OCI-LY1 (cell line): ENCODE measurements around the gene SMPD3.

Source experiments
- CTCF ChIP-seq: fragments of 200-600 bp; sonication (generic), shearing (Covaris generic); IDR thresholded peaks from 2 replicates; pipeline ENCODE4 v1.5.1; 2017; ENCODE audit warnings: mild to moderate bottlenecking, antibody characterized with exemption, low read length, moderate library complexity, mixed read lengths
- EZH2 ChIP-seq: fragments of 200-600 bp; sonication (generic), shearing (Covaris generic); IDR thresholded peaks from 2 replicates; pipeline ENCODE4 v1.8.0; 2017; ENCODE audit warnings: borderline replicate concordance, mixed run types, mild to moderate bottlenecking, antibody characterized with exemption, low read length, moderate library complexity, mixed read lengths

GRCh38 chr16:68380348-68380670, 68.0 kb downstream of the SMPD3 start:
- TF ChIP-seq CTCF, result no peak
- no peak for TF ChIP-seq EZH2
